ENCODE measurements around the gene PYM1.

GRCh38 chr12:55893723-55894122 lies 34.0 kb downstream of the PYM1 start:
- TF ChIP-seq CTCF (IDR thresholded peaks at IDR 0.05) (no peak), POLR2A (IDR thresholded peaks at IDR 0.05) (no peak), POLR2AphosphoS5 (IDR thresholded peaks at IDR 0.05) (no peak), EP300 (IDR thresholded peaks at IDR 0.05) (no peak)

Data from sigmoid colon (tissue), 4 donors.